ENCODE results near the gene PRPH. TPM values are rescaled to one million over a fixed set of nuclear protein-coding genes. Genes with fewer than 3 reads are reported as not detected.

Gene PRPH
- total and polyA plus RNA-seq, 4 donors = 0.19 to 2.7 (median 0.67) TPM

GRCh38 chr12:49334681-49335080 lies 39.7 kb downstream of the PRPH start:
- ATAC-seq (ENCODE audit: insufficient read depth, low FRiP score) (no peak), DNase-seq (no peak)
- WGBS, 2 donors = 47 to 56% methylated on average over 12 of the region's 12 CpGs
- Histone ChIP-seq H3K27me3 (ENCODE audit: control insufficient read depth in 3 of 3, insufficient read depth in 3 of 3, low read length in 2 of 3) (peaks cover 7 to 62% (median 50%) of the 10 kb centered on the region in 3 donors), H3K9me3 (ENCODE audit: control insufficient read depth in 4 of 4, insufficient read depth in 3 of 4, low read length in 3 of 4) (peaks cover 0 to 3% (median 0%) of the 10 kb centered on the region in 4 donors), H3K9ac (ENCODE audit: insufficient read depth in 1 of 2, low read length in 2 of 2) (no peak overlapping the region), H3K27ac (ENCODE audit: low read depth in 1 of 2, low read length in 1 of 2) (no peak overlapping the region), H3K4me3 (no peak overlapping the region), H3K36me3 (ENCODE audit: control insufficient read depth in 4 of 4, insufficient read depth in 4 of 4, low read length in 4 of 4) (peaks cover 0 to 7% (median 0%) of the 10 kb centered on the region in 4 donors), H3K4me1 (ENCODE audit: control insufficient read depth in 5 of 5, insufficient read depth in 5 of 5, low read length in 5 of 5) (peaks cover 0 to 14% (median 5%) of the 10 kb centered on the region in 5 donors)
- TF ChIP-seq, protein P1, sequence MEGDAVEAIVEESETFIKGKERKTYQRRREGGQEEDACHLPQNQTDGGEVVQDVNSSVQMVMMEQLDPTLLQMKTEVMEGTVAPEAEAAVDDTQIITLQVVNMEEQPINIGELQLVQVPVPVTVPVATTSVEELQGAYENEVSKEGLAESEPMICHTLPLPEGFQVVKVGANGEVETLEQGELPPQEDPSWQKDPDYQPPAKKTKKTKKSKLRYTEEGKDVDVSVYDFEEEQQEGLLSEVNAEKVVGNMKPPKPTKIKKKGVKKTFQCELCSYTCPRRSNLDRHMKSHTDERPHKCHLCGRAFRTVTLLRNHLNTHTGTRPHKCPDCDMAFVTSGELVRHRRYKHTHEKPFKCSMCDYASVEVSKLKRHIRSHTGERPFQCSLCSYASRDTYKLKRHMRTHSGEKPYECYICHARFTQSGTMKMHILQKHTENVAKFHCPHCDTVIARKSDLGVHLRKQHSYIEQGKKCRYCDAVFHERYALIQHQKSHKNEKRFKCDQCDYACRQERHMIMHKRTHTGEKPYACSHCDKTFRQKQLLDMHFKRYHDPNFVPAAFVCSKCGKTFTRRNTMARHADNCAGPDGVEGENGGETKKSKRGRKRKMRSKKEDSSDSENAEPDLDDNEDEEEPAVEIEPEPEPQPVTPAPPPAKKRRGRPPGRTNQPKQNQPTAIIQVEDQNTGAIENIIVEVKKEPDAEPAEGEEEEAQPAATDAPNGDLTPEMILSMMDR (IDR thresholded peaks at IDR 0.05; ENCODE audit: control extremely low read depth, extremely low read depth) = no peak

GRCh38 chr12:49335118-49335954 lies 40.4 kb downstream of the PRPH start:
- Histone ChIP-seq H3K4me1 (ENCODE audit: control insufficient read depth in 5 of 5, insufficient read depth in 5 of 5, low read length in 5 of 5) (peaks cover 0 to 14% (median 5%) of the 10 kb centered on the region in 5 donors), H3K36me3 (ENCODE audit: control insufficient read depth in 4 of 4, insufficient read depth in 4 of 4, low read length in 4 of 4) (peaks cover 0 to 3% (median 0%) of the 10 kb centered on the region in 4 donors), H3K9me3 (ENCODE audit: control insufficient read depth in 4 of 4, insufficient read depth in 3 of 4, low read length in 3 of 4) (peaks cover 0 to 3% (median 0%) of the 10 kb centered on the region in 4 donors), H3K4me3 (no peak overlapping the region), H3K27me3 (ENCODE audit: control insufficient read depth in 3 of 3, insufficient read depth in 3 of 3, low read length in 2 of 3) (peaks cover 7 to 68% (median 56%) of the 10 kb centered on the region in 3 donors), H3K9ac (ENCODE audit: insufficient read depth in 1 of 2, low read length in 2 of 2) (no peak overlapping the region), H3K27ac (ENCODE audit: low read depth in 1 of 2, low read length in 1 of 2) (no peak overlapping the region)
- 44 to 60% methylated on average over 16 of the region's 16 CpGs for WGBS, 2 donors
- TF ChIP-seq, protein P1 (IDR thresholded peaks at IDR 0.05; ENCODE audit: control extremely low read depth, extremely low read depth) = no peak
- ATAC-seq (ENCODE audit: insufficient read depth, low FRiP score) (no peak), DNase-seq (no peak)

- Histone ChIP-seq H3K9ac (ENCODE audit: insufficient read depth in 1 of 2, low read length in 2 of 2) (no peak overlapping the region), H3K4me1 (ENCODE audit: control insufficient read depth in 5 of 5, insufficient read depth in 5 of 5, low read length in 5 of 5) (peaks cover 0 to 14% (median 5%) of the 10 kb centered on the region in 5 donors), H3K27me3 (ENCODE audit: control insufficient read depth in 3 of 3, insufficient read depth in 3 of 3, low read length in 2 of 3) (peaks cover 7 to 75% (median 63%) of the 10 kb centered on the region in 3 donors), H3K27ac (ENCODE audit: low read depth in 1 of 2, low read length in 1 of 2) (no peak overlapping the region), H3K36me3 (ENCODE audit: control insufficient read depth in 4 of 4, insufficient read depth in 4 of 4, low read length in 4 of 4) (no peaks in the 10 kb centered on the region), H3K4me3 (no peak overlapping the region), H3K9me3 (ENCODE audit: control insufficient read depth in 4 of 4, insufficient read depth in 3 of 4, low read length in 3 of 4) (peaks cover 0 to 3% (median 0%) of the 10 kb centered on the region in 4 donors)
- ATAC-seq (ENCODE audit: insufficient read depth, low FRiP score) (no peak), DNase-seq (no peak)
- TF ChIP-seq, protein P1 (IDR thresholded peaks at IDR 0.05; ENCODE audit: control extremely low read depth, extremely low read depth) = no peak
- WGBS, 2 donors = 8 to 13% methylated on average over 63 to 72 of the region's 72 CpGs
Measured at GRCh38 chr12:49335955-49336644, 41.2 kb downstream of the PRPH start.
